GM19239 (cell line): ENCODE measurements around the gene ETV2.
"Not testable (repeated sequence)": the region's sequence is repeated elsewhere in the genome, so short reads cannot be mapped to it uniquely, and the experiment has no call there.

Source experiments
- DNase-seq: peaks from one replicate; pipeline ENCODE4 v3.0.0; 2011; ENCODE audit warnings: low spot score; ENCODE audit not compliant: insufficient read length
- FAIRE-seq: peaks from 2 replicates; lab custom pipeline; 2011; peaks lifted over from hg19 to GRCh38; lab: Jason Lieb, UNC

ETV2 gene

DNA sequence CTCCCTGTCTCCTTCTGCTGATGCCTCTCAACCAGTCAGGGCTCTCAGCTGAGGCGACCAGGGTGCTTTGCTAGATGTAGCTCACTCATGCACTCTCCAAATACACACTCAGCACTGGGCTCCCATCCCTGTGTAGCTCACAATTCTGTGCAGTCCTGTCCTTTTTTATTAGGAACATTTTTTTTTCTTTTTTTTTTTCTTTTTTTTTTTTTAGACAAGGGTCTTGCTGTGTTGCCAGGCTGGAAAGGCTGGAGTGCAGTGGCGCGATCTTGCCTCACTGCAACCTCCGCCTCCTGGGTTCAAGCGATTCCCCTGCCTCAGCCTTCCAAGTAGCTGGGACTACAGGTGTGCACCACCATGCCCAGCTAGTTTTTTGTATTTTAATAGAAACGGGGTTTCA lies 13.3 kb downstream of the ETV2 start:
- DNase-seq, FAIRE-seq: not testable (repeated sequence)

DNA sequence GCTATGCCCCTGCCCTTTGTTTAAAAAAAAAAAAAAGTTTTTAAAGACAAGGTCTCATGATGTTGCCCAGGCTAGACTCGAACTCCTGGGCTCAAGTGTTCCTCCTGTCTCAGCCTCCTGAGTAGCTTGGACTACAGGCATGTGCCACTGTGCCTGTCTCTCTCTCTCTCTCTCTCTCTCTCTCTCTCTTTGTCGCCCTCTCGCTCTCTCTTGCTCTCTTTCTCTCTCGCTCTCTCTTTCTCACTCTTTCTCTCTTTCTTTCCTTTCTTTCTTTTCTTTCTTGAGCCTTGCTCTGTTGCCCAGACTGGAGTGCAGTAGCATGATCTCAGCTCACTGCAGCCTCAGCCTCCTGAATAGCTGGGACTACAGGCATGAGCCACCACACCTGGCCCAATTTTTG lies 14.1 kb downstream of the ETV2 start:
- no peak for DNase-seq
- FAIRE-seq = no peak

DNA sequence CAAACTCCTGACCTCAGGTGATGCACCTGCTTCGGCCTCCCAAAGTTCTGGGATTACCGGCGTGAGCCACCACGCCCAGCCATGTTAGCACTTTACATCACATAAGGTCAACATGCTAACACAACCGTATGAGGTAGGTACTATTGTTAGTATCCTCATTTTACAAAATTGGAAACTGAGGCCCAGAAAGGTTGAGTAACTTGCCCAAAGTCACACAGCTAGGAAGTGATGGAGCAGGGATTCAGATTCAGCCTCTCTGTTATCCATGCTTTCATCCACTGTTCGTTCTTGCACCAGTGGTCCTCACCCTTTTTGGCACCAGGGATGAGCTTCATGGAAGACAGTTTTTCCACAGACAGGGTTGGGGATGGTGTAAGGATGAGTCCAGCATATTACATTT lies 15.2 kb downstream of the ETV2 start:
- DNase-seq (no peak), FAIRE-seq (no peak)

DNA sequence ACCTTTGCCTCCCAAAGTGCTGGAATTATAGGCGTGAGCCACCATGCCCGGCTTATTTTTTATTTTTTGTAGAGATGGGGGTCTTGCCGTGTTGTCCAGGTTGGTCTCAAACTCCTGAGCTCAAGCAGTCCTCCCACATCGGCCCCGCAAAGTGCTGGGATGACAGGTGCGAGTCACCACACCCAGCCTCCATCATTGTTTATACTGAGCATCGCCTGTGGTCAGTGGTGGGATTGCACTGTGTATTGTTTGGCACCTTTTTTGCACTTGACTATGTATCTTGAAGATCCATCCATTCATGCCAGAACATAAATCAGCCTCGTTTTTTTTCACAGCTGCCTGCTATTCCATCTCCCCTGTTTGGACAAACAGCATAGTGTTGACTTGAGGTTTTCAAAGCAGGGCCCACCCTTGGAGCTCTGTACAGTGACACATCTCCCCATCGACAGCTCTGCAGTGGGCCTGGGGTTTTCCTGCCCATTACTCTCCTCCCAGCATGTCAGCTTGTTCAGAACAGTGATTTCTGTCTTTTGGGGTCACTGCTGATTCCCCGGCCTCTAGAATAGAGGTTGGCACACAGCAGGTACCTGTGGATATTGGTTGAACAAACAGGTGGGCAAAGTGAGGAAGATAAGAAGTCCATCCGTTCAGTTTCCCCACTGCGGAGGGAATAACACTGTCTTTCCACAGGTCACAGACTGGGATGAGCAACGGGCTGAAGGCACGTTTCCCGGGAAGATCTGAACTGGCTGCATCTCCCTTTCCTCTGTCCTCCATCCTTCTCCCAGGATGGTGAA lies 16.6 kb downstream of the ETV2 start:
- FAIRE-seq = no peak
- DNase-seq = no peak

DNA sequence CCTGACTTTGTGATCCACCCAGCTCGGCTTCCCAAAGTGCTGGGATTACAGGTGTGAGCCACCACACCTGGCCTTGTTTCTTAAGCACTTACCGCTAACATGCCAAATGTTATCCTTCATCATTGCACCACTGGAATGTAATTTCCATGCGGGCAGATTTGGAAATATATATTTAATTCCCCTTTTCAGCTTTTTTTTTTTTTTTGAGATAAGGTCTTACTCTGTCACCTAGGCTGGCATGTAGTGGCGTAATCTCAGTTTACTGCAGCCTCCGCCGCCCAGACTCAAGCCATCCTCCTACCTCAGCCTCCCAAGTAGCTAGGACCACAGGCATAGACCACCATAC lies 20.4 kb downstream of the ETV2 start:
- DNase-seq (no peak), FAIRE-seq (no peak)

DNA sequence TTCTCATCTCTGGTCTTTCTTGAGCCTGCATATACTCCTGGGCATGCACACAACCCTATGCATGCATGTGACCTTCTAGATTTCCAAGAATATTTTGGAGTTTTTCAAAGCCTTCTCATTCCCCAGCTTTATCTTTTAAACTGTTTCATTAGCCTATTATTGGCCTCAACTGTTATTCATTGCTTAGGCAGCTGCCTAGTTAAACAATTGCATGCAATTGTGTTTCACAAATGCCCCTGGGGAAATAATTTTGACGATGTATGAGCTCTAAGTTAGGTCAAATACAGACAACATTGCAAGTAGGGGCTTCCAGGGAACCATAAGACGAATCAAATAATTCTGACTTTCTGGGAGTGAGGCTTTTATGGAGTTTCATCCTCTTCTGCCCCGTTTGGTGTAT lies 22.4 kb downstream of the ETV2 start:
- FAIRE-seq (no peak), DNase-seq (no peak)

DNA sequence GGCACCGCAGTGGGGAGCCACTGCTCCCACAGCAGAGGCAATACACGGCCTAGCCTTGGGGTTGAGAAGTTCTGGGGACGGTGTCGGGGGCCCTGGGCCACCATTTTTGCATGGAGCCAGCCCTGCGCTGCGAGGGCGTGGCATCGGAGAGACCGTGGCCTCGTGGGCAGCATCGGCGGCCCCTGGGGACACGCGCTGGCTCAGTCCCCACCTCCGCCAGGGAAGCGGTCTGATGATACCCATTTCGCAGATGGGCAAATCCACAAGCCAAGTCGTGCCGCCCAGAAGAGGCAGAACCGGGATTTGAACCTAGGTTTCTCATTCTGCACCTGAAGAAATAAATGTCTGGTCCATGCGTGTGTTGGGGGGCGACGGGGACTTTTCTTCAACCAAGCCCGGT lies 23.6 kb downstream of the ETV2 start:
- FAIRE-seq (no peak), DNase-seq (no peak)

DNA sequence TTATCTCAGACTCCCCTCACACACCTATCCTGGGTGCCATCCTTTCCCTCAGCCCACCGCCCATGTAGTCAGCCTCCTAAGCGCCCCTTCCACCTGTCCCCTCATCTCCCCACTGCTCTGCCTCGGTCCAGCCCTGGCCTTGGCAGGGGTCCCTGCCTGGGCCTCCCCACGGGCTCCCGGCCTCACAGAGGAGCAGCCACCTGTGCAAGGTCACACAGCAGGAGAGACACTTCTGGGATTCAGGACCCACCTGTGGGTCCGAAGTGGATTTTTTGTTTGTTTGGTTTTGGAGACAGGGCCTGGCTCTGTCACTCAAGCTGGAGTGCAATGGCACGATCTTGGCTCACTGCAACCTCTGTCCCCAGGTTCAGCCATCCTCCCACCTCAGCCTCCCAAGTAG lies 24.1 kb downstream of the ETV2 start:
- FAIRE-seq = no peak
- DNase-seq = no peak

DNA sequence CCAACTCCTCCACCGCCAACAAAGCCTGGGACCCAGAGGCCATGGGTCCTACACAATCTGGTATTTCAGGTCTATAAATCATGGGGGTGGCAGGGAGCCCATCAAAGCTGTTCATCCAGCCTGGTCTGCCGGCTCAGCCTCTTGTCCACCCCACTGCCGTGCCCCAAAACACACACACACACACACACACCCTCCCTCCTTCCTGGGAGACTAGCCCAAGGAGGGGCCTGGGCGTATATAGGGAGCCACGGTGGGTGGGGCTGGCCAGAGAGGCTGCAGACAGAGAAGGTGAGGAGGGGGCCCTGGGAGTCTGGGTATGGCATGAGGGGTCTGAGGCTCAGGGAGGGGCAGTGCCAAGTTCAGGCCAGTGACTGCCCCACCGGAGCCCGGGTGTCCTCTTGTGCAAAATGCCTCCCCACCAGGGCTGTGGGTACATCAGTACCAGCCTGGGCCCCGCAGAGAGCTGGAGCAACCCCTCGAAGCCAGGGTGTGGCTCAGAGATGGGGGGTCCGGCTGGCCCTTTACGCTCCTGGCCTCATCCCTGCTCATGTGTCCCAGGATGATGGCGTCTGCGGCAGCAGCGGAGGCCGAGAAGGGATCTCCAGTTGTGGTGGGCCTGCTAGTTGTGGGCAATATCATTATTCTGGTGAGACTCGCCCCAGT lies 24.8 kb downstream of the ETV2 start, which contains the start of gene UPK1A:
UPK1A (plus strand) TSS at position 267 of the 663 bp plus-strand sequence; CDS start at position 563, 296 bp downstream.
- FAIRE-seq (no peak), DNase-seq (no peak)

DNA sequence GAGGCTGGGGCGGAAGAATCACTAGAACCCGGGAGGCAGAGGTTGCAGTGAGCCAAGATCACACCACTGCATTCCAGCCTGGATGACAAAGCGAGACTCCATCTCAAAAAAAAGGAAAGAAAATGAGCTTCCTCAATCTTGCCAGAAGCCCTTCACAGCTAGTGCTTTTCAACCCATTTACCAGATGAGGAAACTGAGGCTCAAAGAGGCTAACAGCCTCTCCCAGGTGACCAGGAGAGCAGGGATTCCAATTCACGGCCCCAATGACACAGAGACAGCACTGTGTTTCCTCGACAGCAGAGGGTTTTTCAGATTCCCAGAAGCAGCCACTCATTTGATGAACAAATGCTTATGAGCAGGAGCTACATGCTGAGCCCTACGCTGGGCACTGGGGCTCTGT lies 28.0 kb downstream of the ETV2 start:
- FAIRE-seq = no peak
- DNase-seq = no peak

DNA sequence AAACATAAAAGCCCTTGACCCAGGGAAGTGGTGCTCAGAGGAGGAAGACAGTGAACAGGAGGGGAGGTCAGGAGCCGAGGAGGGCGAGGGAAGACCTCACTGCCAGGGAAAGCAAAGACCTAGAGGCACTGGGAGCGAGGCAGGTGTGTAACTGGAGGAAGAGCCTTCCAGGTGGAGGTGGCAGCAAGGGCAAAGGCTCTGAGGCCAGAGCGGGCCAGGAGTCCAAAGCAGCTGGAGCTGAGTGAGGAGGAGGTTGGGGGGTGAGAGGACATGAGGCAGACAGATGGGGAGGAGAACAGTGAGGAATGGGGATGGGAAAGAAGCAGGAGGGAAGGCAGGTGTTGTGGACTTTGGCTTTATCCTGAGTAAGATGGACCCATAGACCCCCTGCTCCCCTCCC lies 28.4 kb downstream of the ETV2 start:
- FAIRE-seq (no peak), DNase-seq (no peak)

DNA sequence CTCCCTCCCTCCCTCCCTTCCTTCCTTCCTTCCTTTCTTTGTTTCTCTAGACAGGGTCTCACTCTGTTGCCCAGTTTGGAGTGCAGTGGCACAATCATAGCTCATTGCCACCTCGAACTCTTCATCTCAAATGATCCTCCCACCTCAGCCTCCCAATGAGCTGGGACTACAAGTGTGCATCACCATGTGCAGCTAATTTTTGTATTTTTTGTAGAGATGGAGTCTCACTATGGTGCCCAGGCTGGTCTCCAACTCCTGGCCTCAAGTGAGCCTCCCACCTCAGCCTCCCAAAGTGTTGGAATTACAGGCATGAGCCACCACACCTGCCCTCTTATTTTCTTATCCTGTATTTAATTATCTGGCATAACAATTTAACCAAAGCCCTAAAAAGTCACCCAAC lies 29.1 kb downstream of the ETV2 start:
- DNase-seq (no peak), FAIRE-seq (no peak)

DNA sequence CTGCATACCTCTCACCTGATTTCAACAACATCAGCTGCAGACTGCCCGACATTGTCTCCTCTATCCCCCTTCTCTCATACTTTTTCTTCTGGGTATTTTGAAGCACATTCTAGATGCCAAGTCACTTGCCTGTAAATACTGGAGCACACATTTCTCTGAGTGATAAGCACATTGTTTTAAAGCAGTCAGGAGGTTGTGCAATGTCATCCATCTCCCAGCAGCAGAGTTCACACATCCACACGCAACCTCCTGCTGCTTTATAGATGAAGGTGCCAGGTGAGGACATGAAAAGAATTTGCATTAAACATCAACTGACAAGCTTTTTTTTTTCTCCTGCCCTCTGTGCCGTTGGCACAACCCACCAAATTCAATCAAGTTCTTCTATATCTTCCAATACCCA lies 30.3 kb downstream of the ETV2 start:
- DNase-seq = no peak
- no peak for FAIRE-seq

DNA sequence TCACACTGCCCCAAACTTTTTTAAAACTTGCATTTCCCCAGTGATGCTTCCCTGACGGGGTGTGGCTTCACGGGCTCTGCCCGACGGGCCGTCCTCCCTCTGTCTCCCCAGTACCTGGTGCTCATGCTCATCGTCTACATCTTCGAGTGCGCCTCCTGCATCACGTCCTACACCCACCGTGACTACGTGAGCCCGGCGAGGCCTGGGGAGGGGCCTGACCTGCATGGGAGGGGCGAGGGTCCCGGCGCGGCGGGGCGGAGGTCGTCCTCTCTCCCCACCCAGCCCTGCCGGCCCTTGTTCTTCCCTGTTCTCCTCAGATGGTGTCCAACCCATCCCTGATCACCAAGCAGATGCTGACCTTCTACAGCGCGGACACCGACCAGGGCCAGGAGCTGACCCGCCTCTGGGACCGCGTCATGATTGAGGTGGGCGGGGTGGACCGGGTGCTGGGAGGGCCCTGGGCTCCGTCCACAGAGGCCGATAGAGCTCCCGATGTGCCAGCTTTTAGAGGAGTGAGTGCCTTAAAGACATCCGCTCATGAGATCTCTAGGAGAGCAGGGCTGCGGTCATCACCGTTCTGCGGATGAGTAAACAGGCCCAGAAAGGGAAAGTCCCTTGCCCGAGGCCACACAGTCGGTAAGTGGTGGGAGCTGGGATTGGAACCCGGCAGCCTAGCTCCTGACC lies 31.7 kb downstream of the ETV2 start:
- FAIRE-seq = peak; percentile 68
- DNase-seq = no peak

DNA sequence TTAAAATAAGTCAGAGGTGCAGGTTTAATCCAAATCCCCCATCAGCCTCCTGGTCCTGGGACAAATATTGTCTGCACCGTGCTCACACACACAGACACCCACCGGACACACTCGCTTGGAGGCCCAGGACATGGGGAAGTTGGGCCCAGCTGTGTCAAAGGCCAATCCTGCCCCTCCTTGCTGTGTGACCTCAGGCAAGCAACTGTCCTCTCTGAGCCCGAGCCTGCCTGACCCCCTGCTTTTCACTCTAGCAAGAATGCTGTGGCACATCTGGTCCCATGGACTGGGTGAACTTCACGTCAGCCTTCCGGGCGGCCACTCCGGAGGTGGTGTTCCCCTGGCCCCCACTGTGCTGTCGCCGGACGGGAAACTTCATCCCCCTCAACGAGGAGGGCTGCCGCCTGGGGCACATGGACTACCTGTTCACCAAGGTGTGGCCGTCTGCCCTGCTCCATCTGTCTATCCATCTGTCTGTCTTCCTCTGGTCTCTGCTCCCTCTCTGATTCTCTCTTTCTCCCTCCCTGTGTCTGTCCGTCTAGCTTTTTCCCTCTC lies 34.1 kb downstream of the ETV2 start:
- DNase-seq (no peak), FAIRE-seq (no peak)

DNA sequence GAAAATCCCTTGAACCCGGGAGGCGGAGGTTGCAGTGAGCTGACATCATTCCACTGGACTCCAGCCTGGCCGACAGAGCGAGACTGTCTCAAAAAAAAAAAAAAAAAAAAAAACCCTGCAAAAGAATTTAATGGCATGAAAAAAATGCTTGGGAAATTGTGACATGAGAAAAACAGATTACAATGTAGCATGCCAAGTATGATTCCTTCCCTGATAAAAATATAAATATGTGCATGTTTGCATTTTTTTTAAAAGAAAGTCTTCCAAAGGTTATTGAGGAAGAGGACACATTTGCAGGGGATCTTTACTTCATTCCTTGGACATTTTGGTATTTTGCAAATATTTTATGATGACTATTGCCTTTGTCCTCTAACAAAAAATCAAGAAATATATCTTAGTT lies 48.3 kb downstream of the ETV2 start:
- FAIRE-seq (no peak), DNase-seq (no peak)

DNA sequence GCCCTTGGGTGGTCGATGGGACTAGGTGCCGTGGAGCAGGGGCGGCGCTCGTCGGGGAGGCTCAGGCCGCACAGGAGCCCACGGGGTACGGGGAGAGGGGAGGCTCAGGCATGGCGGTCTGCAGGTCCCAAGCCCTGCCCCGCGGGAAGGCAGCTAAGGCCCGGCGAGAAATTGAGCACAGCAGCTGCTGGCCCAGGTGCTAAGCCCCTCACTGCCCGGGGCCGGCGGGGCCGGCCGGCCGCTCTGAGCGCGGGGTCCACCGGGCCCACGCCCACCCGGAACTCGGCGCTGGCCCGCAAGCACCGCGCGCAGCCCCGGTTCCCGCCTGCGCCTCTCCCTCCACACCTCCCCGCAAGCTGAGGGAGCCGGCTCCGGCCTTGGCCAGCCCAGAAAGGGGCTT lies 49.6 kb downstream of the ETV2 start:
- not testable (repeated sequence) for FAIRE-seq

DNA sequence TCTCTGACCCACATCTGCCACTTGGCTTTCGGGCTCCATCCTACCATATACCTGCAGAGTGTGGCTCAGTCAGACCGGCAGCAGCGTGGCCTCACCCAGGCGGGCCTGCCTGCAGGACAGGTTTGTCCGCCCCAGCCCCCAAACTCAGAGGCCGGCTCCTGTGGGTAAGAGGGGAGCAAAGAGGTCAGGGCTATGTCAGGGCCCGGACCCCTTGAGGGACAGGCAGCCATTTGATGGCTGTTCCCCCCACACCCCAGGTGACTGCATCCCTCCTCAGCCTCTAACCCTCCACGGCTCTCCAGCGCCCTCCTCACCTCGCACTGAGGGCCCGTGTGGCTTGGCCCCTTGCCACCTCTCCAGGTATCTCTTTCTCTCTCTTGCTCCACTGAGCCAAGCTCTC lies 50.5 kb downstream of the ETV2 start:
- FAIRE-seq (no peak), DNase-seq (no peak)

More for the DNA sequence above, 49.6 kb downstream of the ETV2 start:
- DNase-seq = not testable (repeated sequence)

DNA sequence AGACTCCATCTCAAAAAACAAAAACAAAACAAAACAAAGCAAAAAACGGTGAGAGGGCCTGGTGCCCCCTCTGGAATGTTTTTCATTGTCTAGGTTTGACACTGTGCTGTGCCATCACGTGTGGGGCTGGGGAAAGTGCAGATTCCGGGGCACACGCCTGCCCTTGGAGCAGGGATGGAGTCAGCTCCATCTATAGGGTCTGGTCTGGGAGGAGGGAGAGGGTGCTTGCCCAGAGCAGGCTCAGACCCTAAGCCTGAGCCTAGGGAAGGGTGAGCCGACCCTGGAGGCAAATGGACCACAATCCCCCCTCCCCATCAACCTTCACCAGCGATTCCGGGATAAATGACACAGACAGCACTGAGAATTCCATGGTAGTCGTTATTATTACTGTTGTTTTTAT lies 51.9 kb downstream of the ETV2 start:
- DNase-seq = no peak
- FAIRE-seq = no peak

DNA sequence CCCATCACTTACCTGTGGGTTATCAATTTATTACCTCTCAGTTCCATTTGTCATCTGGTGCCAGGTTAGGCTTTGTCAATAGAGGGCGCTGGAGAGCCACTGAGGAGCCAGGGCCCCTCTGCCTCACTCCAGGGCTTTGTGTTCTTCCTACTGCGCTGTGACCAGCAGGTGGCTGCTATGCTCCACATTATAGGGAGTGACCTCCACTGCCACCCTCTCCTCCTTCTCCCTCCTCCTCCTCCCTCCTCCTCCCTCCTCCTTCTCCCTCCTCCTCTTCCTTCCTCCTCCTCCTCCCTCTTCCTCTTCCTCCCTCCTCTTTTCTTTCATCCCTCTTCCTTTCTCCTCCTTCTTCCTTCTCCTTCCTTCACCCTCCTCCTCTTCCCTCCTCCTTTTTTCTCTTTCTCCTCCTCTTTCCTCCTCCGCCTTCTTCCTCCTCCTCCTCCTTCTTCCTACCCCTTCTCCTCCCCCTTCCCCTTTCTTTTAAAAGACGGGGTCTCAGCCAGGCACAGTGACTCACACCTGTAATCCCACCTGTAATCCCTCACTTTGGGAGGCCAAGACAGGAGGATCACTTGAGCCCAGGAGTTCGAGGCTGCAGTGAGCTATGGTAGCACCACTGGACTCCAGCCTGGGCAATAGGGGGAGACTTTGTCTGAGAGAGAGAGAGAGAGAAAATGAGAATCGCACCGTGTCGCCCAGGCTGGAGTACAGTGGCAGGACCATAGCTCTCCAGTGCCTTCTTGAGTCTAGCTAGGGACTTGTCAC lies 52.5 kb downstream of the ETV2 start:
- FAIRE-seq (peak; percentile 93), DNase-seq (peak; percentile 92)
